Measurements from ENCODE around the gene STK24. TPM values are rescaled to one million over a fixed set of nuclear protein-coding genes. Genes with fewer than 3 reads are reported as not detected.

The STK24 gene
- total RNA-seq, 2 experiments from 2014 or later: 150 to 152 TPM

- POLR2A ChIA-PET: no interaction called here
Observed at GRCh38 chr13:98487522-98487921, 89.4 kb downstream of the STK24 start.

GRCh38 chr13:98487016-98487415 is 89.9 kb downstream of the STK24 start:
- ChIA-PET CTCF (no interaction called here), POLR2A (no interaction called here)

More at GRCh38 chr13:98487522-98487921, 89.4 kb downstream of the STK24 start:
- CTCF ChIA-PET: no interaction called here

- ChIA-PET CTCF (no interaction called here), POLR2A (interaction anchor here (0.5 kb wide), 1 partner anchor 84 kb away, joined by 5 read pairs; no protein-coding TSS in a partner anchor)
Observed at GRCh38 chr13:98486412-98486811, 90.5 kb downstream of the STK24 start.

DNA sequence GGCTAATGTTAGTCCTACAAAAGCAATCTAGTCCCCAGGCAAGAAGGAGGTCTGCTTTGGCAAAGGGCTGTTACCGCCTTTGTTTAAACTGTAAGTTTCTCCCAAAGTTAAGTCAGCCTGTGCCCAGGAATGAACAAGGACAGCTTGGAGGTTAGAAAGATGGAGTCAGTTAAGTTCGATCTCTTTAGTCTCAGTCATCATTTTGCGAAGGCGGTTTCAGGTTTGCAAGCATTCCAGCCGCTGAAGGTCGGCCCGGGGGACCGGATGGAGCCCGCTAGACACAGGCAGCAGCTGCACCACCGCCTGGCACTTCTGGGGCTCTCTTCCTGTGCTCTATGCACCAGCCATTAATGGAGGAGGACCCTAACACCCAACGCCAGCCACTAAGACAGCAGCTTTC is 91.3 kb downstream of the STK24 start:
- ChIA-PET CTCF (interaction anchor here (1.6 to 1.7 kb wide), 2 partner anchors 41 to 80 kb away, joined by 4 to 5 read pairs; no protein-coding TSS in a partner anchor), POLR2A (interaction anchor here (0.8 kb wide), 1 partner anchor 9 kb away, joined by 4 read pairs; no protein-coding TSS in a partner anchor)

DNA sequence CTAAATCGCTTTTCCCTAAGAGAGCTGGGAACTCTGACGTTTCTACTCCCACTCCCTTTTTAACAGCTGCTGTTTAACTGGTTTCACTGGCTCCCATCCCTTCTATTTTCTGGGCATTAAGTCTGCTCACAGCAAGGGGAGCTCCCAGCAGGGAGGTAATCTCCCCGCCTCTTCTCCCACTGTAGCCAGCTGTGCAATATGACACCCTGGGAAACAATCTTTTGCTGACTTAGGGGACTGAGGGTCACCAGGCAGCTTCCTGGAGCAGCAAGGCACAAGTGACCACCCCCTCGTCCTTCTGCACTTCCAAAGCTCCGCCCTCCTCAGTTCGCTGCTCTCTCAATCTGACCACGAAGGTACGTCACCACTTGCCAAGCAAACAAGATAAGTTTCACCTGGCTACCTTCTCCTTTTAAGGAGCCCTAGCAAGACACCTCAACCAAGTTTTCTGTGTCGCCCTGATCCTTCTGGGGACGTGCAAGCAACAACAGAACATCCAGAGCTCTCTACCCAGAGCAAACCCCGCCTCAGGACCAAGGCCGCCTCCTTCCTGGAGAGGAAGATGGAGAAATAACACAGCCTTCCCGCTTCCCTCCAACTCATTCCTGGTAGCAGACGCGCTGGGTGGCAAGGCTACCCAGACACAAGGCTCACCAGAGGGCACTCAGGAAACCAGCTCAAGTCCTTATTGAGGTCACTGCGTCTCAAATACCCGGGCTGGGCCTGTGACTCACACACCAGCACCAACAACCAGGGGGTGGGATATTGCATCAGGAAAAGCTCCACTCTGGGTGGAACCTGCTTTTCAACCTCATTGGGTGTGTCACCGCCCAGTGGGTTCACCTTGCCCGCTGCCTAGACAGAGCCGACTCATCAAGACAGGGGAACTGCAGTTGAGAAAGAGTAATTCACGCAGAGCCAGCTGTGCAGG is 92.4 kb downstream of the STK24 start:
- ChIA-PET POLR2A (interaction anchor here (0.8 kb wide), 1 partner anchor 8 kb away, joined by 4 read pairs; no protein-coding TSS in a partner anchor), CTCF (interaction anchor here (1.2 to 1.7 kb wide), 4 partner anchors 9 to 81 kb away, joined by 4 to 8 read pairs (median 5); no protein-coding TSS in a partner anchor)

DNA sequence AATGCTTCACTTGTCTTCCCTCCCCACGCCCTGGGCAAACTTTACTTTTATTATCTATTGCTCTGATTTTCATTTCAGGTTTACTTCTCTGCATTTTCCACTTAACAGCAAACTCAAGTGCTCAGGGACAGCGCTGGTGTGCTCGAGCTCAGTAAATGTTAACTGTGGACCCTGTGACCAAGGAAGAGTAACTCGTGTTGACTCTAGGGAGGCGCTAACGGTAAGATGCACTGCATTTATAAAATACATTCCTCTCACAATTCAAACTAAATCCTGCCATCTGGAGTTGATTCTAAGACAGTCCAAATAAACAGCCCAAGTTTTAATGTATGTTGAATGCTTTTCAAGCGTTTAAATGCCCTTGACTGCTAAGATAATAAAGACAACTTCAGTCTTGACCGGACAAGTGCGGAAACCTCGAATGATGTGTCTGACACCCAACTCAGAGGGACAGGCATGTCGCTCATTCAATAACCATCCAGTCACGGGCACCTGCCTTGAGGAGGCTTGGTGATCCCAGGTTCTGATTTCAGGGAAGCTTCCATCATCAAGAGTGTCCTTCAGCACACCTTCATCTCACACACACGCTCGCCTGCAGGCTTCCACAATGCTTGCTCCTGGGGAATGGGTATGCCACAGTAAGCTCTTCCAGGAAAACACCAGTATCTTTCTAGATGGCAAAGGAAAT is 93.2 kb downstream of the STK24 start:
- POLR2A ChIA-PET: no interaction called here
- CTCF ChIA-PET: interaction anchor here (1.2 to 1.7 kb wide), 3 partner anchors 8 to 39 kb away, joined by 5 to 8 read pairs (median 5); no protein-coding TSS in a partner anchor

GRCh38 chr13:98482476-98483444 is 94.1 kb downstream of the STK24 start:
- ChIA-PET POLR2A (interaction anchor here (0.6 to 0.7 kb wide), 2 partner anchors 8 to 179 kb away, joined by 3 to 6 read pairs; no protein-coding TSS in a partner anchor), CTCF (interaction anchor here (1.0 to 1.5 kb wide), 5 partner anchors 15 to 170 kb away, joined by 3 to 4 read pairs (median 3); no protein-coding TSS in a partner anchor)

- ChIA-PET CTCF (interaction anchor here (1.0 to 1.5 kb wide), 4 partner anchors 14 to 172 kb away, joined by 3 read pairs; no protein-coding TSS in a partner anchor), POLR2A (interaction anchor here (0.6 to 0.9 kb wide), 3 partner anchors 28 to 95 kb away, joined by 3 read pairs; no protein-coding TSS in a partner anchor)
Observed at GRCh38 chr13:98480915-98481877, 95.7 kb downstream of the STK24 start.

- POLR2A ChIA-PET: no interaction called here
Observed at GRCh38 chr13:98479496-98480003, 97.4 kb downstream of the STK24 start.

GRCh38 chr13:98478189-98479129 is 98.4 kb downstream of the STK24 start:
- ChIA-PET POLR2A (interaction anchor here (0.6 kb wide), 1 partner anchor 50 kb away, joined by 3 read pairs; no protein-coding TSS in a partner anchor), CTCF (no interaction called here)

More at GRCh38 chr13:98479496-98480003, 97.4 kb downstream of the STK24 start:
- CTCF ChIA-PET: no interaction called here

- CTCF ChIA-PET: interaction anchor here (0.5 to 1.3 kb wide), 4 partner anchors 8 to 52 kb away, joined by 3 to 5 read pairs (median 4); no protein-coding TSS in a partner anchor
- POLR2A ChIA-PET: interaction anchor here (1.0 to 1.7 kb wide), 3 partner anchors 9 to 52 kb away, joined by 4 to 7 read pairs (median 5); no protein-coding TSS in a partner anchor
Observed at GRCh38 chr13:98476538-98476966, 100.4 kb downstream of the STK24 start.

- CTCF ChIA-PET: interaction anchor here (0.9 to 1.3 kb wide), 4 partner anchors 8 to 52 kb away, joined by 3 to 5 read pairs (median 4); no protein-coding TSS in a partner anchor
- POLR2A ChIA-PET: interaction anchor here (1.0 to 1.7 kb wide), 3 partner anchors 9 to 52 kb away, joined by 4 to 7 read pairs (median 5); no protein-coding TSS in a partner anchor
Observed at GRCh38 chr13:98476106-98476505, 100.8 kb downstream of the STK24 start.

DNA sequence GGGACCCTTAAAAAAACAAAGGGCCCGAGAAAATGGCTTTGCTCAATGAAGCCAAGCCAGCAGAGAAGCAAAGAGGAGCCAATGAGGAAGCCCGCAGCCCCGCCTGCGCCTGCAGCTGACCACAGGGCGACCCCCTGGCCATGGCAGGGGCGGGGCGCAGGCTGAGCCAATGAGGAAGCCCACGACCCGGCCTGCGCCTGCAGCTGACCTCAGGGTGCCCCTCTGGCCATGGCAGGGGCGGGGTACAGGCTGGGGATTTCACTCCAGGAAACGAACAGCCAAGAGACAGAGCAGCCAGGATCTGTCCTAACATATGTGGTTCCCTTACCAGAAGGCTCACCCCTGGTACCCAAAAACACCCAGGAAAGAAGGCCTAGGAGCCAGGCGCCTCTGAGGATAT is 101.4 kb downstream of the STK24 start:
- CTCF ChIA-PET: interaction anchor here (1.0 to 1.3 kb wide), 2 partner anchors 9 to 30 kb away, joined by 3 to 5 read pairs; no protein-coding TSS in a partner anchor
- POLR2A ChIA-PET: interaction anchor here (1.7 kb wide), 2 partner anchors 30 to 53 kb away, joined by 5 to 7 read pairs; no protein-coding TSS in a partner anchor

DNA sequence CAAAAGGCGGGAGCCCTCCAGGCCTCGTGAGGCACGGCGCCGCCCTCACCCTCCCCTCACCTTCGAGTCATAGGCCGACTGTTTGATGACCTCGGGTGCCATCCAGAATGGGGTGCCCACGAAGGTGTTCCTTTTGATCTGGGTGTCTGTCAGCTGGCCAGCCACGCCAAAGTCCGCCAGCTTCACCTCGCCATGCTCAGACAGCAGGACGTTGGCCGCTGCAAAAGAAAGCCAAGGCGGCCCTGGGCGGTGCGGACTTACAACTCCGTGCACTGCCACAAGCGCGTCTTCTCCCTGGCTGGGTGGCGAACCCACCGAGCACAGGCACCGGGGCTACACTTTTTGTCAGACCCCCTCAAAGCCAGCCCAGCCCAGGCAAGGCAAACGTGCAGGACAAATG is 102.1 kb downstream of the STK24 start:
- POLR2A ChIA-PET: no interaction called here
- CTCF ChIA-PET: no interaction called here

GRCh38 chr13:98474292-98474691 is 102.6 kb downstream of the STK24 start:
- POLR2A ChIA-PET: no interaction called here

DNA sequence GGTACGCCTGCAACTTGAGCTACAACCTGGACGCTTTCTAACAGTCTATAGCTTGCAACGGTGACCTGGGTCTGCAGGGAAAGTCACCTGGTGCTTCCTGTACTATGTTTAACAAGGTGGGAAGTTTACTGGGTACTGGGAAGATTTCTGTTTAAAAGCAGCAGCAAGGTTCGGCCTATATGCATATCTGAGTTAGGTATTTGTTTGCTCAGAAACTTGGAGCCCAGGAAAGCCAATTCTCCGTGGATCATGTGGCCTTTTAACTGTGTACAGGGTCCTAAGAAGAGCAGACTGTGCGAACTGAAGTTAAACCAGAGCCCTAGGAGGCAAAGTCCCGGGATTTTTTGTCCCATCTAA is 103.1 kb downstream of the STK24 start:
- ChIA-PET POLR2A (no interaction called here), CTCF (no interaction called here)

More at GRCh38 chr13:98474292-98474691, 102.6 kb downstream of the STK24 start:
- CTCF ChIA-PET: no interaction called here

Data from activated CD8-positive, alpha-beta memory T cell treated with anti-CD3 and anti-CD28 coated beads for 36 hours (primary cell).